Chondrocyte (in vitro differentiated cells): Measurements from ENCODE around the gene ZNF227. TPM values are rescaled to one million over a fixed set of nuclear protein-coding genes. Genes with fewer than 3 reads are reported as not detected.
"Not testable (repeated sequence)": the region's sequence is repeated elsewhere in the genome, so short reads cannot be mapped to it uniquely, and the experiment has no call there.

Experiments used
- DNase-seq: peaks from one replicate; pipeline ENCODE4 v3.0.0; 2021; ENCODE audit warnings: mixed read lengths, low spot score
- H3K27ac Mint-ChIP-seq: one replicate; pipeline ENCODE4 v1.8.0; 2021; ENCODE audit warnings: mild to moderate bottlenecking, moderate library complexity, mixed read lengths; ENCODE audit not compliant: unreplicated experiment
- H3K27me3 Mint-ChIP-seq: 2 replicates; pipeline ENCODE4 v1.8.0; 2021; ENCODE audit warnings: low read depth, mixed read lengths
- H3K36me3 Mint-ChIP-seq: 2 replicates; pipeline ENCODE4 v1.8.0; 2021; ENCODE audit warnings: low read depth, mixed read lengths
- H3K4me1 Mint-ChIP-seq: 2 replicates; pipeline ENCODE4 v1.8.0; 2021; ENCODE audit warnings: low read depth, mild to moderate bottlenecking, mixed read lengths
- H3K4me3 Mint-ChIP-seq: one replicate; pipeline ENCODE4 v1.8.0; 2021; ENCODE audit warnings: mild to moderate bottlenecking, moderate library complexity, mixed read lengths; ENCODE audit not compliant: unreplicated experiment
- H3K9me3 Mint-ChIP-seq: 2 replicates; pipeline ENCODE4 v1.8.0; 2021; ENCODE audit warnings: low read depth, mixed read lengths
- total RNA-seq: library from RNA; stranded (reverse); gene quantifications from 3 replicates; pipeline ENCODE4 v1.2.1, GENCODE V29; 2021
- TF ChIP-seq, protein P1 (sequence below): fragments of 200-600 bp; sonication (generic); IDR thresholded peaks from 2 replicates; pipeline ENCODE4 v1.5.0; 2021; ENCODE audit warnings: antibody characterized with exemption, mild to moderate bottlenecking, moderate library complexity

Gene ZNF227
- total RNA-seq, 1 donor from 2014 or later = 15.2 TPM

DNA sequence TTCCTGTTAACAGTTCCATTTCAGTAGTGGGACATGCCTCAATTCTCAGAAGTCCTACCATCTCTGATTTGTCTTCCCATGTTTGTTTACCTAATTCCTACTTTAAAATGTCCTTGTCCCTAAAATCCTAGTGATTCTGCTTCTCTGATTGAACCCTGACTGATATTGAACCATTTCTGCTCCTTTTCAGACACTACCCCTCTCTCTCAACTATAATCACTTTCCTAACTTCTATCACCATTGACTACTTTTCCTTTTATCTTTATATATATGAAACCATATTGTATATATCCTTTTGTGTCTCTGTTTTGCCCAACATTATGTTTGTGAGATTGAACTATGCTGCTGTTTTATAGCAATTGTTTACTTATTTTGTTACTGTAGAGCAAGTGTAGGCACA is 15.6 kb upstream of the ZNF227 start:
- H3K4me1 Mint-ChIP-seq = no peaks in the 10 kb centered on the region
- peaks cover 15% of the 10 kb centered on the region for H3K9me3 Mint-ChIP-seq
- H3K27ac Mint-ChIP-seq = no peak overlapping the region
- TF ChIP-seq, protein P1, sequence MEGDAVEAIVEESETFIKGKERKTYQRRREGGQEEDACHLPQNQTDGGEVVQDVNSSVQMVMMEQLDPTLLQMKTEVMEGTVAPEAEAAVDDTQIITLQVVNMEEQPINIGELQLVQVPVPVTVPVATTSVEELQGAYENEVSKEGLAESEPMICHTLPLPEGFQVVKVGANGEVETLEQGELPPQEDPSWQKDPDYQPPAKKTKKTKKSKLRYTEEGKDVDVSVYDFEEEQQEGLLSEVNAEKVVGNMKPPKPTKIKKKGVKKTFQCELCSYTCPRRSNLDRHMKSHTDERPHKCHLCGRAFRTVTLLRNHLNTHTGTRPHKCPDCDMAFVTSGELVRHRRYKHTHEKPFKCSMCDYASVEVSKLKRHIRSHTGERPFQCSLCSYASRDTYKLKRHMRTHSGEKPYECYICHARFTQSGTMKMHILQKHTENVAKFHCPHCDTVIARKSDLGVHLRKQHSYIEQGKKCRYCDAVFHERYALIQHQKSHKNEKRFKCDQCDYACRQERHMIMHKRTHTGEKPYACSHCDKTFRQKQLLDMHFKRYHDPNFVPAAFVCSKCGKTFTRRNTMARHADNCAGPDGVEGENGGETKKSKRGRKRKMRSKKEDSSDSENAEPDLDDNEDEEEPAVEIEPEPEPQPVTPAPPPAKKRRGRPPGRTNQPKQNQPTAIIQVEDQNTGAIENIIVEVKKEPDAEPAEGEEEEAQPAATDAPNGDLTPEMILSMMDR = no peak
- H3K36me3 Mint-ChIP-seq = peaks cover 7% of the 10 kb centered on the region
- H3K4me3 Mint-ChIP-seq = no peak overlapping the region
- DNase-seq = no peak
- no peaks in the 10 kb centered on the region for H3K27me3 Mint-ChIP-seq

DNA sequence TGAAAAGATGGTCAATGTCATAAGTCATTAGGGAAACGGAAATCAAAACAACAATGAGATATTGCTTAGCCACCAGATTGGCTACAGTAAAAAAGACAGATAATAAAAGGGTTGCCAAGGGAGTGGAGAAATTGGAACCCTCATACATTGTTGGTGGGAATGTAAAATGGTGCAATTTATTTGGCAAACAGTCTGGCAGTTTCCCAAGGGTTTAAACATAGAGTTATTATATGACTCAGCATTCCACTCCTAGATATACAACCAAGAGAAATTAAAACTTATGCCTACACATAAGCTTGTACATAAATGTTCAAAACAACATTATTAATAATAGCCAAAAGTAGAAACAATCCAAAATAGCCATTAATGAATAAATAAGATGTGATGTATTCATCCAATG is 9.9 kb upstream of the ZNF227 start:
- Mint-ChIP-seq H3K4me1 (peaks cover 4% of the 10 kb centered on the region), H3K27ac (no peak overlapping the region), H3K27me3 (no peaks in the 10 kb centered on the region), H3K4me3 (no peak overlapping the region), H3K36me3 (peaks cover 4% of the 10 kb centered on the region), H3K9me3 (peaks cover 4% of the 10 kb centered on the region)
- TF ChIP-seq, protein P1 = no peak
- no peak for DNase-seq

DNA sequence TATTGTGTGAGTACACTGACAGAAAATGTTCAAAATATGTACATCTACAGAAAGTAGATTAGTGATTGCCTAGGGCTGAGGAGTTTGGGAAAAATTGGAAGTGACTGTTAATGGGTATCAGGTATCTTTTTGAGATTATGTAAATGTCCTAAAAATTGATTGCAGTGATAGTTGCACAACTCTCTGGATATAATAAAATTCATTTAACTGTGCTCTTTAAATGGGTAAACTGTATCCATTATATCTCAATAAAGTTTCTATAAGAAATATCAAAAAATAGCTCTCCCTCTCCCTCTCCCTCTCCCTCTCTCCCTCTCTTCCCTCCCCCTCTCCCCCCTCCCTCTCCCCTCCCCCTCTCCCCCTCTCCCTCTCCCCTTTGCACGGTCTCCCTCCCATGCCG is 9.4 kb upstream of the ZNF227 start:
- TF ChIP-seq, protein P1 = no peak
- Mint-ChIP-seq H3K9me3 (peaks cover 4% of the 10 kb centered on the region), H3K27me3 (no peaks in the 10 kb centered on the region), H3K27ac (no peak overlapping the region), H3K36me3 (peaks cover 4% of the 10 kb centered on the region), H3K4me3 (no peak overlapping the region), H3K4me1 (peaks cover 8% of the 10 kb centered on the region)
- no peak for DNase-seq

DNA sequence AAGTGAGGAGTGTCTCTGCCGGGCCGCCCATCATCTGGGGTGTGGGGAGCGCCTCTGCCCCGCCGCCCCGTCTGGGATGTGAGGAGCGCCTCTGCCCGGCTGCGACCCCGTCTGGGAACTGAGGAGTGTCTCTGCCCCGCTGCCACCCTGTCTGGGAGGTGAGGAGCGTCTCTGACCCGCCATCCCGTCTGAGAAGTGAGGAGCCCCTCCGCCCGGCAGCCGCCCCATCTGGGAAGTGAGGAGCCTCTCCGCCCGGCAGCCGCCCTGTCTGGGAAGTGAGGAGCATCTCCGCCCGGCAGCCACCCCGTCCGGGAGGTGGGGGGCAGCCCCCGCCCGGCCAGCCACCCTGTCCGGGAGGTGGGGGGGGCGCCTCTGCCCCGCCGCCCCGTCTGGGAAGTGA is 8.5 kb upstream of the ZNF227 start:
- not testable (repeated sequence) for DNase-seq, H3K9me3 Mint-ChIP-seq, H3K36me3 Mint-ChIP-seq

DNA sequence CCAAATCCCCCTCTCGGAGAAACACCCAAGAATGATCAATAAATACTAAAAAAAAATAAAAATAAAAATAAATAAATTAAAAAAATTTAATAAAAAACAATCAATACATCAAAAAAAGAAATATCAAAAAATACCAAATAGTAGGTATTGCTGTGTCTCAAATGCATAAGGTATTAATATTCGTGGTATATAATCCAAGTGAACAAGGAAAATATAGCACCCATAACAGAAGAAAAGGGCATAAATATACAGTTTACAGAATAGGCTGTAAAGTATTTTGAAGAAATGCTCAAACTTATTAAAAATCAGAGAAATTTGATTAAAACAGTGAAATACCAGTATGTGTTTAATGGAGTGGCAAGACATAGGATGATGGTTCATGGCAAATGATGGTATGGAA is 7.6 kb upstream of the ZNF227 start:
- no peak overlapping the region for H3K4me3 Mint-ChIP-seq

More for the DNA sequence above, 8.5 kb upstream of the ZNF227 start:
- not testable (repeated sequence) for H3K27me3 Mint-ChIP-seq, H3K27ac Mint-ChIP-seq, H3K4me3 Mint-ChIP-seq
- peaks cover 11% of the 10 kb centered on the region for H3K4me1 Mint-ChIP-seq

More for the DNA sequence above, 7.6 kb upstream of the ZNF227 start:
- TF ChIP-seq, protein P1 = no peak
- Mint-ChIP-seq H3K36me3 (peaks cover 4% of the 10 kb centered on the region), H3K9me3 (peaks cover 6% of the 10 kb centered on the region), H3K4me1 (peaks cover 11% of the 10 kb centered on the region), H3K27ac (no peak overlapping the region), H3K27me3 (no peaks in the 10 kb centered on the region)
- DNase-seq = no peak
